GM18499 (cell line): ENCODE measurements around the gene PCDHGB1.
"Not testable (repeated sequence)": the region's sequence is repeated elsewhere in the genome, so short reads cannot be mapped to it uniquely, and the experiment has no call there.

Source experiments
- ATAC-seq: cut with Tn5 transposase; IDR thresholded peaks from one replicate; pipeline ENCODE4 v1.9.1; 2021; ENCODE audit warnings: moderate number of reproducible peaks; ENCODE audit not compliant: insufficient read depth, unreplicated experiment

Gene PCDHGB1

GRCh38 chr5:141343953-141344463 lies 5.9 kb upstream of the PCDHGB1 start:
- no peak for ATAC-seq

DNA sequence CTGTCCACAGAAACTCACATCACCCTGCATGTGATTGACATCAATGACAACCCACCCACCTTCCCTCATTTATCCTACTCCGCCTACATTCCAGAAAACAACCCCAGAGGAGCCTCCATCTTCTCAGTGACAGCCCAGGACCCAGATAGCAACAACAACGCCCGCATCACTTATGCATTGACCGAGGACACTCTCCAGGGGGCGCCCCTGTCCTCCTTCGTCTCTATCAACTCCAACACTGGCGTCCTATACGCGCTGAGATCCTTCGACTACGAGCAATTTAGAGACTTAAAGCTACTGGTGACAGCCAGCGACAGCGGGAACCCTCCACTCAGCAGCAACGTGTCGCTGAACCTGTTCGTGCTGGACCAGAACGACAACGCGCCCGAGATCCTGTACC lies 4.6 kb upstream of the PCDHGB1 start:
- no peak for ATAC-seq

GRCh38 chr5:141346017-141346416 lies 3.9 kb upstream of the PCDHGB1 start:
- ATAC-seq, result not testable (repeated sequence)

GRCh38 chr5:141351591-141351990 lies 1.7 kb downstream of the PCDHGB1 start:
- ATAC-seq, result no peak

GRCh38 chr5:141354900-141355469 lies 5.1 kb downstream of the PCDHGB1 start, which contains the start of gene PCDHGA4:
PCDHGA4 (plus strand) TSS chr5:141355021; CDS start chr5:141355108, 87 bp downstream.
- no peak for ATAC-seq

GRCh38 chr5:141355641-141356040 lies 5.7 kb downstream of the PCDHGB1 start:
- no peak for ATAC-seq

DNA sequence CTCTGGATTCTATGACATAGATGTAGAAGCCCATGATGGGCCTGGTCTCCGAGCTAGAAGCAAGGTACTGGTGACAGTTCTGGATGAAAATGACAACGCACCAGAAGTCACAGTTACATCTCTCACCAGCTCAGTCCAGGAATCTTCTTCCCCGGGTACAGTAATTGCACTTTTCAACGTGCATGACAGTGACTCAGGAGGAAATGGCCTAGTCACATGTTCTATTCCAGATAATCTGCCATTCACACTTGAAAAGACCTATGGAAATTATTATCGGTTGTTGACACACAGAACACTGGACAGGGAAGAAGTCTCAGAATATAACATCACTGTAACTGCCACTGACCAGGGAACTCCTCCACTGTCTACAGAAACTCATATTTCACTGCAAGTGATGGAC lies 6.2 kb downstream of the PCDHGB1 start:
- ATAC-seq, result no peak

GRCh38 chr5:141356950-141357349 lies 7.1 kb downstream of the PCDHGB1 start:
- no peak for ATAC-seq

DNA sequence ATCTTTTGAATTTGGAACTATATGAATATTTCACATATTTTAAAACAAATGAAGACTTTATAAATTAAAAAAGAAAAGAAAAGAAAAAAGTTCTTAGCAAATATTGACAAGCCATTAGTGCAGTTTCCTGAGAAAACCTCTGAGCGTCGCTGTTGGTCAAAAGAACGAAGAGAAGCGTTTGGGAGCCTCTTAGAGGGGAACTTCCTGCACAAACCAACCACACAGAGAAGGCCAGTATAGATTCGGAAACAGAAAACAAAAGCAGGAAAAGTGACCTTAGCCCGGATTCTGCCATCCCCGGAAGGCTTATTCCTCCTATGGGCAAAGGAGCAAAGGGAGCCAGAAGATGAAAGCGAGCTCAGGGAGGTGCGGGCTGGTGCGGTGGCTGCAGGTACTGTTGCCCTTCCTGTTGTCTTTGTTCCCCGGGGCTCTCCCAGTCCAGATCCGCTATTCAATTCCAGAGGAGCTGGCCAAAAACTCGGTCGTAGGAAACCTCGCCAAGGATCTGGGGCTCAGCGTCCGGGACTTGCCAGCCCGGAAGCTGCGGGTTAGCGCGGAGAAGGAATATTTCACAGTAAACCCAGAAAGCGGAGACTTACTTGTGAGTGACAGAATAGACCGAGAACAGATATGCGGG lies 10.0 kb downstream of the PCDHGB1 start, which contains the start of gene PCDHGB2:
Gene PCDHGB2 (plus strand): TSS at position 205 of the 637 bp plus-strand sequence. CDS start 142 bp downstream, at position 347.
- no peak for ATAC-seq

- no peak for ATAC-seq
Observed at GRCh38 chr5:141360685-141361084, 10.8 kb downstream of the PCDHGB1 start.

DNA sequence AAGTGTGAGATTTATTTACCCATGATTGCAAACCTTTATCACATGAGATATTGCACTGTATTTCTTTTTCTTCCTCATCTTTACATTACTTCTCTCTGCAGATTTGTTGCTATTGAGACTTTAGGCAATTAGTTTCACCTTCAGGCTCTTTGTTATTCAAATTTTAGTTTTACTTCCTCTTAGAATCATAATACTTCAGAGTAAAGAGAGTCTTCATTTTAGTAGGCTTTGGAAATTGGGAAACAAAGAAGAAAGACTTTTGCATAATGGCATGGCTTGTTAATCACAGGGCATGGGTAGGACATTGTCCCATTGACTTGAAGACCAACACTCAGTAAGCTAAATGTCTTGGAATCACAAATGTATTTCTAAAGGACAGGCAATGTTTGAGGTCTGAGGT lies 12.8 kb downstream of the PCDHGB1 start:
- ATAC-seq, result no peak

DNA sequence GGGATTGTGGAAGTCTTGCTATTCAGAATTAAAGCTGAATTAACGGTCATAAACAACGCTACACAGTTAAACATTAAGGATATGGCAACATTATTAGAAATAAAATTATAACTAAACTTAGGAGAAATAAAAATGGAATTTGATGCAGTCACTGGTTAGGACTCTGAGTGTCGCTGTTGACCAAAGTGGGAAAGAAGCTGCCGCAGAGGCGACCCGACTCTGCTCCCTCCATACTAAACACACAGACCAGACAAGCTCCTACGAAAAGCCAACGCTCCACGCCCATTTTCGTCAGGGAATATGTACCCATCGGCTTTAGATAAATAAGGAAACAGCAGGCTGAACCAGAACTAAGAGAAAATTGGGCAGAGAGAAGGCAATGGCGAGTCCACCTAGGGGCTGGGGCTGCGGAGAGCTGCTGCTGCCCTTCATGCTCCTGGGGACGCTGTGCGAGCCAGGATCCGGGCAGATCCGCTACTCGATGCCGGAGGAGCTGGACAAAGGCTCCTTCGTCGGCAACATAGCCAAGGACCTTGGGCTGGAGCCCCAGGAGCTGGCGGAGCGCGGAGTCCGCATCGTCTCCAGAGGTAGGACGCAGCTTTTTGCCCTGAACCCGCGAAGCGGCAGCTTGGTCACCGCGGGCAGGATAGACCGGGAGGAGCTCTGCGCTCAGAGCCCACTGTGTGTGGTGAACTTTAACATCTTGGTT lies 14.2 kb downstream of the PCDHGB1 start, which contains the start of gene PCDHGA5:
Gene PCDHGA5 (plus strand): TSS at position 211 of the 709 bp plus-strand sequence. CDS start 169 bp downstream, at position 380.
- ATAC-seq, result no peak

- no peak for ATAC-seq
Observed at GRCh38 chr5:141366016-141366896, 16.4 kb downstream of the PCDHGB1 start.

GRCh38 chr5:141369994-141370848 lies 20.3 kb downstream of the PCDHGB1 start, which contains the start of gene PCDHGB3:
PCDHGB3 (plus strand) TSS chr5:141370242; CDS start chr5:141370395, 153 bp downstream.
- ATAC-seq, result peak; percentile 77

- ATAC-seq, result no peak
Observed at GRCh38 chr5:141371572-141372475, 21.9 kb downstream of the PCDHGB1 start.

- no peak for ATAC-seq
Observed at GRCh38 chr5:141373673-141374317, 23.9 kb downstream of the PCDHGB1 start, which contains the start of gene PCDHGA6. PCDHGA6 (plus strand) TSS chr5:141373891; CDS start chr5:141374084, 193 bp downstream.

DNA sequence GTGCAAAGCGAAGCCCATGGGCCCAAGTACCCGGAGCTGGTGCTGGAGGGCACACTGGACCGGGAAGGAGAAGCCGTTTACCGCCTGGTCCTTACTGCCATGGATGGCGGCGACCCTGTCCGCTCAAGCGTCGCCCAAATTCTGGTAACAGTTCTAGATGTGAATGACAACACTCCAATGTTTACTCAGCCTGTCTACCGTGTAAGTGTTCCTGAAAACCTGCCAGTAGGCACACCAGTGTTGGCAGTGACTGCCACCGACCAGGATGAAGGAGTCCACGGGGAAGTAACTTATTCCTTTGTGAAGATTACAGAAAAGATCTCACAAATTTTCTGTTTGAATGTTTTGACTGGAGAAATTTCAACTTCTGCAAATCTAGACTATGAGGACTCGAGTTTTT lies 24.7 kb downstream of the PCDHGB1 start:
- no peak for ATAC-seq
